ENCODE results near the gene GPR33.
"Not testable (repeated sequence)": the region's sequence is repeated elsewhere in the genome, so short reads cannot be mapped to it uniquely, and the experiment has no call there.

Gene GPR33

GRCh38 chr14:31457665-31458659, 29.9 kb downstream of the GPR33 start:
- no peak for DNase-seq

- DNase-seq: peak; percentile 92
These were observed 30.8 kb downstream of the GPR33 start, which contains the start of gene DTD2 for GRCh38 chr14:31456841-31457664. TSS of gene DTD2 (minus strand) at chr14:31457506. CDS start at chr14:31457393, 113 bp downstream.

- no peak for DNase-seq
These were observed 37.7 kb downstream of the GPR33 start for GRCh38 chr14:31449971-31450610.

GRCh38 chr14:31449136-31449535, 38.7 kb downstream of the GPR33 start:
- no peak for DNase-seq

GRCh38 chr14:31445703-31446102, 42.1 kb downstream of the GPR33 start:
- DNase-seq: no peak

- no peak for DNase-seq
These were observed 45.6 kb downstream of the GPR33 start for GRCh38 chr14:31442284-31442683.

- DNase-seq: no peak
These were observed 46.3 kb downstream of the GPR33 start for GRCh38 chr14:31441273-31442111.

GRCh38 chr14:31440280-31440679, 47.6 kb downstream of the GPR33 start:
- DNase-seq: no peak

GRCh38 chr14:31439561-31439960, 48.3 kb downstream of the GPR33 start:
- no peak for DNase-seq

- DNase-seq: not testable (repeated sequence)
These were observed 50.7 kb downstream of the GPR33 start for GRCh38 chr14:31437045-31437691.

- no peak for DNase-seq
These were observed 52.6 kb downstream of the GPR33 start for GRCh38 chr14:31435276-31435675.

Measured in CD4-positive, alpha-beta T cell treated with Interleukin-15 for 1 hour (primary cell).